CD14-positive monocyte (primary cell): ENCODE measurements around the gene BACH1. TPM values are rescaled to one million over a fixed set of nuclear protein-coding genes. Genes with fewer than 3 reads are reported as not detected.

Experiments
- DNase-seq, 3 donors: peaks; one replicate each; pipeline ENCODE4 v3.0.0-alpha.2; 2011 to 2022
- H2AFZ ChIP-seq: 2 replicates; pipeline ENCODE4 v1.6.0; 2012; ENCODE audit warnings: mild to moderate bottlenecking, low read depth, low read length, inconsistent platforms; ENCODE audit not compliant: insufficient read depth, poor library complexity, severe bottlenecking
- H3K27ac ChIP-seq, 2 donors: 1 replicate in 1 of 2; 2 replicates in 1 of 2; pipeline ENCODE4 v1.5.1; 2012 to 2013; ENCODE audit warnings: low read length in 2 of 2, control low read depth in 1 of 2, inconsistent platforms in 1 of 2, low read depth in 1 of 2, mild to moderate bottlenecking in 1 of 2
- H3K27me3 ChIP-seq, 2 donors: one replicate each; pipeline versions ENCODE4 v1.6.0 to v1.6.1; 2011 to 2013; ENCODE audit warnings: low read length in 2 of 2; ENCODE audit not compliant: control insufficient read depth in 2 of 2, insufficient read depth in 2 of 2
- H3K36me3 ChIP-seq, 2 donors: replicated peaks in 1 of 2; 1 replicate in 1 of 2; 2 replicates in 1 of 2; pipeline versions ENCODE4 v1.5.1 to v1.6.1; 2012 to 2013; ENCODE audit warnings: low read length in 2 of 2, control low read depth in 1 of 2, inconsistent platforms in 1 of 2, mild to moderate bottlenecking in 1 of 2; ENCODE audit not compliant: insufficient read depth in 2 of 2, control insufficient read depth in 1 of 2
- H3K4me1 ChIP-seq, 2 donors: 1 replicate in 1 of 2; 2 replicates in 1 of 2; pipeline versions ENCODE4 v1.5.1 to v1.6.1; 2012 to 2013; ENCODE audit warnings: low read length in 2 of 2, control low read depth in 1 of 2, inconsistent platforms in 1 of 2, mild to moderate bottlenecking in 1 of 2, moderate library complexity in 1 of 2; ENCODE audit not compliant: insufficient read depth in 2 of 2, control insufficient read depth in 1 of 2
- H3K4me2 ChIP-seq: replicated peaks from 2 replicates; pipeline ENCODE3; 2012; ENCODE audit warnings: low read length, moderate library complexity, mild to moderate bottlenecking; ENCODE audit not compliant: poor library complexity, severe bottlenecking; ENCODE audit errors: extremely low read depth
- H3K4me3 ChIP-seq, 3 experiments: fragments of 200-600 bp in 1 of 3; sonication (generic) in 1 of 3; replicated peaks in 1 of 3; 1 replicate in 2 of 3; 2 replicates in 1 of 3; pipeline ENCODE4 v1.5.1; 2011 to 2013; ENCODE audit warnings: low read length in 3 of 3, mild to moderate bottlenecking in 3 of 3, control low read depth in 2 of 3, low read depth in 2 of 3, inconsistent platforms in 1 of 3, moderate library complexity in 1 of 3
- H3K79me2 ChIP-seq: 2 replicates; pipeline ENCODE4 v1.6.0; 2012; ENCODE audit warnings: mild to moderate bottlenecking, control low read depth, inconsistent platforms, low read length, moderate library complexity; ENCODE audit not compliant: insufficient read depth
- H3K9ac ChIP-seq: 2 replicates; pipeline ENCODE4 v1.6.0; 2017; ENCODE audit warnings: low read length, mild to moderate bottlenecking; ENCODE audit not compliant: insufficient read depth, poor library complexity, severe bottlenecking
- H3K9me3 ChIP-seq, 2 donors: replicated peaks in 1 of 2; 1 replicate in 1 of 2; 2 replicates in 1 of 2; pipeline versions ENCODE4 v1.5.1 to v1.6.1; 2012 to 2013; ENCODE audit warnings: low read length in 2 of 2, control low read depth in 1 of 2; ENCODE audit not compliant: control insufficient read depth in 1 of 2, insufficient read depth in 1 of 2
- H4K20me1 ChIP-seq: 2 replicates; pipeline ENCODE4 v1.6.0; 2012; ENCODE audit warnings: mild to moderate bottlenecking, low read length, control low read depth, moderate library complexity; ENCODE audit not compliant: insufficient read depth
- H3K27ac Mint-ChIP-seq, 7 donors: one replicate each; pipeline ENCODE4 v1.8.0; 2020; ENCODE audit warnings: mild to moderate bottlenecking in 7 of 7, mixed read lengths in 7 of 7, moderate library complexity in 6 of 7, inconsistent platforms in 2 of 7
- H3K27me3 Mint-ChIP-seq, 3 donors: one replicate each; pipeline ENCODE4 v1.8.0; 2021 to 2022; ENCODE audit warnings: low read depth in 3 of 3, mild to moderate bottlenecking in 3 of 3, mixed read lengths in 3 of 3, moderate library complexity in 3 of 3, inconsistent platforms in 1 of 3
- H3K36me3 Mint-ChIP-seq, 2 donors: one replicate each; pipeline ENCODE4 v1.8.0; 2020; ENCODE audit warnings: mixed read lengths in 2 of 2, inconsistent platforms in 1 of 2, mild to moderate bottlenecking in 1 of 2
- H3K4me1 Mint-ChIP-seq: one replicate; pipeline ENCODE4 v1.8.0; 2020; ENCODE audit warnings: mild to moderate bottlenecking, mixed read lengths
- H3K4me3 Mint-ChIP-seq, 2 donors: one replicate each; pipeline ENCODE4 v1.8.0; 2020; ENCODE audit warnings: mild to moderate bottlenecking in 2 of 2, mixed read lengths in 2 of 2, moderate library complexity in 1 of 2
- H3K9me3 Mint-ChIP-seq, 7 donors: one replicate each; pipeline ENCODE4 v1.8.0; 2020 to 2022; ENCODE audit warnings: mixed read lengths in 7 of 7, mild to moderate bottlenecking in 6 of 7, moderate library complexity in 6 of 7, inconsistent platforms in 2 of 7
- WGBS: methylation state at CpG from one replicate; pipeline ENCODE4 v1.1.5; 2013; ENCODE audit warnings: missing lambda C conversion rate; ENCODE audit not compliant: insufficient coverage; 5-methylcytosine and 5-hydroxymethylcytosine counted together
- intact Hi-C, 2 donors: fragments of 100-400 bp; cut with micrococcal nuclease; formaldehyde crosslinking; loops; one replicate each; pipeline versions ENCODE4 v1.15.0 to v1.15.1; 2023
- polyA plus RNA-seq, 3 donors: library from polyadenylated mRNA; depleted of rRNA in 1 of 3; unstranded in 2 of 3; stranded (reverse) in 1 of 3; fragments of 300-500 nt in 2 of 3; fragments of >200 nt in 1 of 3; fragmentation: Illumina TruSeq in 2 of 3; gene quantifications; 1 replicate in 2 of 3; 2 replicates in 1 of 3; pipeline ENCODE4 v1.2.3, GENCODE V29; 2012 to 2021
- TF ChIP-seq, protein P1 (sequence below): fragments of 200-600 bp; IDR thresholded peaks from one replicate; pipeline ENCODE4 v1.8.0; 2022; ENCODE audit warnings: antibody characterized with exemption, mild to moderate bottlenecking

The BACH1 gene
- polyA plus RNA-seq, 3 donors = 69.2 to 199 (median 148) TPM

GRCh38 chr21:29316806-29317205 lies 18.1 kb downstream of the BACH1 start:
- TF ChIP-seq, protein P1, sequence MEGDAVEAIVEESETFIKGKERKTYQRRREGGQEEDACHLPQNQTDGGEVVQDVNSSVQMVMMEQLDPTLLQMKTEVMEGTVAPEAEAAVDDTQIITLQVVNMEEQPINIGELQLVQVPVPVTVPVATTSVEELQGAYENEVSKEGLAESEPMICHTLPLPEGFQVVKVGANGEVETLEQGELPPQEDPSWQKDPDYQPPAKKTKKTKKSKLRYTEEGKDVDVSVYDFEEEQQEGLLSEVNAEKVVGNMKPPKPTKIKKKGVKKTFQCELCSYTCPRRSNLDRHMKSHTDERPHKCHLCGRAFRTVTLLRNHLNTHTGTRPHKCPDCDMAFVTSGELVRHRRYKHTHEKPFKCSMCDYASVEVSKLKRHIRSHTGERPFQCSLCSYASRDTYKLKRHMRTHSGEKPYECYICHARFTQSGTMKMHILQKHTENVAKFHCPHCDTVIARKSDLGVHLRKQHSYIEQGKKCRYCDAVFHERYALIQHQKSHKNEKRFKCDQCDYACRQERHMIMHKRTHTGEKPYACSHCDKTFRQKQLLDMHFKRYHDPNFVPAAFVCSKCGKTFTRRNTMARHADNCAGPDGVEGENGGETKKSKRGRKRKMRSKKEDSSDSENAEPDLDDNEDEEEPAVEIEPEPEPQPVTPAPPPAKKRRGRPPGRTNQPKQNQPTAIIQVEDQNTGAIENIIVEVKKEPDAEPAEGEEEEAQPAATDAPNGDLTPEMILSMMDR = no peak
- Mint-ChIP-seq H3K27me3 (peaks cover 0 to 2% (median 0%) of the 10 kb centered on the region in 3 donors), H3K36me3 (peaks cover 49 to 58% of the 10 kb centered on the region in 2 donors), H3K4me1 (peaks cover 80% of the 10 kb centered on the region), H3K27ac (peak overlapping the region; percentile 29 to 89 (median 83)), H3K4me3 (no peak overlapping the region), H3K9me3 (peaks cover 0 to 8% (median 4%) of the 10 kb centered on the region in 7 donors)
- Histone ChIP-seq H3K27me3 (no peaks in the 10 kb centered on the region), H3K79me2 (peaks cover 100% of the 10 kb centered on the region), H3K9ac (no peak overlapping the region), H3K4me3 (peak overlapping the region in 1 of 3 experiments; percentile 34), H3K9me3 (peaks cover 3 to 4% of the 10 kb centered on the region in 2 donors), H3K27ac (peak overlapping the region in 1 of 2 donors; percentile 43), H4K20me1 (peaks cover 100% of the 10 kb centered on the region), H3K36me3 (peaks cover 20 to 37% of the 10 kb centered on the region in 2 donors), H3K4me1 (peaks cover 37 to 57% of the 10 kb centered on the region in 2 donors), H2AFZ (no peak overlapping the region), H3K4me2 (peak overlapping the region; percentile 52)
- no peak for DNase-seq
- intact Hi-C loops = no loop called here
- WGBS = 36% methylated on average over 2 of the region's 4 CpGs

DNA sequence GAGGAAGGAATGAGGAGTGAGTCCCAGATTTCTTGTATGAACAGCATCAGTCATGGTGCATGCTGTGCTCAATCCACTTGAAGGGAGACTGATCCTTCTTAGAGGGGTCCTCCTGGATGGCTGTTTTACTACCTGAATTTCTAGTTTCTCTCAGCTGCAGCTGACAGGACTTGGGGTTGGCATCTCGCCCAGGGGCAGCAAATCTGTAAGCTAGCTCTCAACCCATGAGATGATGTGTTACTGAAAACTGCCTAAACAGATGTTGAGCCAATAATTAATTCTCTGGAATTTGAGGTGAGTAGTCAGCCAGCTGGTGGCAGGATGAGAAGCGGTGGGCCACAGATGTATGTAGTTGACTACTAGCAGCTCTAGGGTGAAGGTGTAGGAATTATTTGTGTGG lies 19.6 kb downstream of the BACH1 start:
- Mint-ChIP-seq H3K36me3 (peaks cover 49 to 56% of the 10 kb centered on the region in 2 donors), H3K27ac (peak overlapping the region in 6 of 7 donors; percentile 17 to 84 (median 68)), H3K27me3 (peaks cover 0 to 2% (median 0%) of the 10 kb centered on the region in 3 donors), H3K4me3 (no peak overlapping the region), H3K9me3 (peaks cover 0 to 4% (median 3%) of the 10 kb centered on the region in 7 donors), H3K4me1 (peaks cover 65% of the 10 kb centered on the region)
- Histone ChIP-seq H3K4me3 (no peak overlapping the region), H3K27me3 (no peaks in the 10 kb centered on the region), H3K4me2 (no peak overlapping the region), H3K36me3 (peaks cover 23 to 40% of the 10 kb centered on the region in 2 donors), H3K9me3 (peaks cover 3 to 4% of the 10 kb centered on the region in 2 donors), H3K27ac (peak overlapping the region in 1 of 2 donors; percentile 59), H3K79me2 (peaks cover 100% of the 10 kb centered on the region), H2AFZ (no peak overlapping the region), H3K4me1 (peaks cover 34 to 51% of the 10 kb centered on the region in 2 donors), H4K20me1 (peaks cover 100% of the 10 kb centered on the region), H3K9ac (no peak overlapping the region)
- TF ChIP-seq, protein P1 = no peak
- intact Hi-C loops = no loop called here
- WGBS = 100% methylated on average over 2 of the region's 2 CpGs
- no peak for DNase-seq
